HepG2 (cell line): ENCODE measurements around the gene RNPEPL1. TPM values are rescaled to one million over a fixed set of nuclear protein-coding genes. Genes with fewer than 3 reads are reported as not detected.

ENCODE experiments used
- ARID2 ChIP-seq: sonication (generic); formaldehyde crosslinking; IDR thresholded peaks from 2 replicates; pipeline ENCODE4 v1.8.1; 2022; ENCODE audit warnings: mild to moderate bottlenecking, missing genetic modification reagents, borderline replicate concordance
- FOXK2 ChIP-seq: fragments of 450-650 bp; IDR thresholded peaks from 2 replicates; pipeline ENCODE4 v1.6.1; 2016
- HNF4G ChIP-seq, 2 experiments: sonication (generic) in 1 of 2; formaldehyde crosslinking in 1 of 2; IDR thresholded peaks; 2 replicates each; pipeline versions ENCODE4 v1.4.0 to v1.6.1; 2011 to 2020; ENCODE audit warnings: borderline replicate concordance in 2 of 2, low read depth in 2 of 2, mild to moderate bottlenecking in 2 of 2, low read length in 1 of 2, missing genetic modification reagents in 1 of 2, moderate library complexity in 1 of 2
- KLF15 ChIP-seq: sonication (generic); formaldehyde crosslinking; IDR thresholded peaks from 2 replicates; pipeline ENCODE4 v1.8.1; 2023; ENCODE audit warnings: borderline replicate concordance, mild to moderate bottlenecking, inconsistent platforms, missing genetic modification reagents, mixed read lengths
- MEIS2 ChIP-seq: sonication (generic); formaldehyde crosslinking; IDR thresholded peaks from 2 replicates; pipeline ENCODE4 v1.9.0; 2021; ENCODE audit warnings: mild to moderate bottlenecking, missing genetic modification reagents
- POLR2AphosphoS2 ChIP-seq: IDR thresholded peaks from 2 replicates; pipeline ENCODE4 v1.6.1; 2011; ENCODE audit warnings: low read depth, low read length, improper control_type of control experiment
- PPARG ChIP-seq: conservative IDR thresholded peaks from 2 replicates; pipeline ENCODE4 v1.6.1; 2016; ENCODE audit warnings: missing biosample characterization, missing genetic modification reagents
- RARG ChIP-seq: sonication (generic); formaldehyde crosslinking; IDR thresholded peaks from 2 replicates; pipeline ENCODE4 v1.4.0; 2020; ENCODE audit warnings: low read depth, mild to moderate bottlenecking, missing genetic modification reagents
- ZHX1 ChIP-seq: sonication (generic); formaldehyde crosslinking; IDR thresholded peaks from 2 replicates; pipeline ENCODE4 v1.8.1; 2022; ENCODE audit warnings: low read depth, mild to moderate bottlenecking, missing genetic modification reagents
- ZMYM2 ChIP-seq: sonication (generic); formaldehyde crosslinking; IDR thresholded peaks from 2 replicates; pipeline ENCODE4 v1.8.0; 2022; ENCODE audit warnings: mild to moderate bottlenecking, missing genetic modification reagents
- ZNF121 ChIP-seq: sonication (generic); formaldehyde crosslinking; IDR thresholded peaks from 2 replicates; pipeline ENCODE4 v1.5.0; 2020; ENCODE audit warnings: mild to moderate bottlenecking, missing genetic modification reagents
- ZNF138 ChIP-seq: sonication (generic); formaldehyde crosslinking; IDR thresholded peaks from 2 replicates; pipeline ENCODE4 v1.5.0; 2020; ENCODE audit warnings: mild to moderate bottlenecking, low read depth, missing genetic modification reagents
- ZNF143 ChIP-seq: sonication (generic); formaldehyde crosslinking; IDR thresholded peaks from 2 replicates; pipeline ENCODE4 v1.4.0; 2020; ENCODE audit warnings: missing genetic modification reagents
- ZNF230 ChIP-seq: sonication (generic); formaldehyde crosslinking; IDR thresholded peaks from 2 replicates; pipeline ENCODE4 v1.4.0; 2020; ENCODE audit warnings: mild to moderate bottlenecking, missing genetic modification reagents
- ZNF337 ChIP-seq: sonication (generic); formaldehyde crosslinking; IDR thresholded peaks from 2 replicates; pipeline ENCODE4 v1.5.1; 2020; ENCODE audit warnings: missing genetic modification reagents, low read depth, mild to moderate bottlenecking, borderline replicate concordance
- ZNF513 ChIP-seq: sonication (generic); formaldehyde crosslinking; conservative IDR thresholded peaks from 2 replicates; pipeline ENCODE4 v1.5.0; 2020; ENCODE audit warnings: missing genetic modification reagents
- ZNF816 ChIP-seq: sonication (generic); formaldehyde crosslinking; IDR thresholded peaks from 2 replicates; pipeline ENCODE4 v1.8.0; 2022; ENCODE audit warnings: missing genetic modification reagents, mild to moderate bottlenecking, borderline replicate concordance
- polyA plus RNA-seq, 8 experiments: library from polyadenylated mRNA; depleted of rRNA in 3 of 8; stranded (reverse) in 7 of 8; unstranded in 1 of 8; fragments of >200 nt; fragmentation: Illumina TruSeq in 4 of 8; extraction: Trizol in 4 of 8; gene quantifications; 2 replicates each; pipeline versions ENCODE4 v1.2.1 to v1.2.3, GENCODE V29; 2011 to 2016; ENCODE audit warnings: low read depth in 4 of 8, missing spikeins in 1 of 8, mixed read lengths in 1 of 8; ENCODE audit not compliant: insufficient read depth in 1 of 8
- total RNA-seq, 5 experiments: library from RNA; depleted of rRNA; stranded (reverse); fragments of >200 nt; fragmentation: Illumina TruSeq; extraction: Trizol; gene quantifications; 2 replicates each; pipeline ENCODE4 v1.2.3, GENCODE V29; 2016; ENCODE audit warnings: low read depth in 1 of 5
- TF ChIP-seq, protein P1 (sequence below): sonication (generic); formaldehyde crosslinking; IDR thresholded peaks from 2 replicates; pipeline ENCODE4 v1.5.0; 2020; ENCODE audit warnings: mild to moderate bottlenecking, missing genetic modification reagents
- TF ChIP-seq, protein P2 (sequence below): sonication (generic); formaldehyde crosslinking; IDR thresholded peaks from 2 replicates; pipeline ENCODE4 v1.5.0; 2020; ENCODE audit warnings: missing genetic modification reagents
- TF ChIP-seq, protein P3 (sequence below): sonication (generic); formaldehyde crosslinking; IDR thresholded peaks from 2 replicates; pipeline ENCODE4 v1.5.0; 2020; ENCODE audit warnings: missing genetic modification reagents

The RNPEPL1 gene
- total and polyA plus RNA-seq, 2 of the 13 experiments (the other 11 are each of a cell fraction or from before 2014, with no cell fraction given), result 13.0 to 18.0 TPM

- TF ChIP-seq KLF15 (CRISPR knock-in tag) (no peak), ZNF337 (no peak), ZNF138 (CRISPR knock-in tag) (no peak), RARG (CRISPR knock-in tag) (no peak), ARID2 (CRISPR knock-in tag) (no peak), MEIS2 (peak; percentile 28; the same call in 1 of the 2 replicates), FOXK2 (no peak; the same call in 1 of the 2 replicates), ZNF143 (CRISPR knock-in tag) (no peak), PPARG (peak; percentile 82), POLR2AphosphoS2 (no peak), ZNF513 (no peak), ZNF121 (CRISPR knock-in tag) (no peak), ZNF230 (peak; percentile 79), ZHX1 (CRISPR knock-in tag) (peak; percentile 82), HNF4G (IDR thresholded peaks at IDR 0.05; ENCODE audit: borderline replicate concordance, low read depth, low read length) (peak; percentile 65), HNF4G (CRISPR knock-in tag; IDR thresholded peaks at IDR 0.05; ENCODE audit: borderline replicate concordance, low read depth) (peak; percentile 80), ZMYM2 (CRISPR knock-in tag) (no peak), ZNF816 (CRISPR knock-in tag) (no peak; the same call in 1 of the 2 replicates)
- TF ChIP-seq, protein P1, sequence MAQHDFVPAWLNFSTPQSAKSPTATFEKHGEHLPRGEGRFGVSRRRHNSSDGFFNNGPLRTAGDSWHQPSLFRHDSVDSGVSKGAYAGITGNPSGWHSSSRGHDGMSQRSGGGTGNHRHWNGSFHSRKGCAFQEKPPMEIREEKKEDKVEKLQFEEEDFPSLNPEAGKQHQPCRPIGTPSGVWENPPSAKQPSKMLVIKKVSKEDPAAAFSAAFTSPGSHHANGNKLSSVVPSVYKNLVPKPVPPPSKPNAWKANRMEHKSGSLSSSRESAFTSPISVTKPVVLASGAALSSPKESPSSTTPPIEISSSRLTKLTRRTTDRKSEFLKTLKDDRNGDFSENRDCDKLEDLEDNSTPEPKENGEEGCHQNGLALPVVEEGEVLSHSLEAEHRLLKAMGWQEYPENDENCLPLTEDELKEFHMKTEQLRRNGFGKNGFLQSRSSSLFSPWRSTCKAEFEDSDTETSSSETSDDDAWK (CRISPR knock-in tag), result no peak
- TF ChIP-seq, protein P2, sequence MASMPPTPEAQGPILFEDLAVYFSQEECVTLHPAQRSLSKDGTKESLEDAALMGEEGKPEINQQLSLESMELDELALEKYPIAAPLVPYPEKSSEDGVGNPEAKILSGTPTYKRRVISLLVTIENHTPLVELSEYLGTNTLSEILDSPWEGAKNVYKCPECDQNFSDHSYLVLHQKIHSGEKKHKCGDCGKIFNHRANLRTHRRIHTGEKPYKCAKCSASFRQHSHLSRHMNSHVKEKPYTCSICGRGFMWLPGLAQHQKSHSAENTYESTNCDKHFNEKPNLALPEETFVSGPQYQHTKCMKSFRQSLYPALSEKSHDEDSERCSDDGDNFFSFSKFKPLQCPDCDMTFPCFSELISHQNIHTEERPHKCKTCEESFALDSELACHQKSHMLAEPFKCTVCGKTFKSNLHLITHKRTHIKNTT (CRISPR knock-in tag), result no peak
- TF ChIP-seq, protein P3, sequence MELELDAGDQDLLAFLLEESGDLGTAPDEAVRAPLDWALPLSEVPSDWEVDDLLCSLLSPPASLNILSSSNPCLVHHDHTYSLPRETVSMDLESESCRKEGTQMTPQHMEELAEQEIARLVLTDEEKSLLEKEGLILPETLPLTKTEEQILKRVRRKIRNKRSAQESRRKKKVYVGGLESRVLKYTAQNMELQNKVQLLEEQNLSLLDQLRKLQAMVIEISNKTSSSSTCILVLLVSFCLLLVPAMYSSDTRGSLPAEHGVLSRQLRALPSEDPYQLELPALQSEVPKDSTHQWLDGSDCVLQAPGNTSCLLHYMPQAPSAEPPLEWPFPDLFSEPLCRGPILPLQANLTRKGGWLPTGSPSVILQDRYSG, result no peak; the same call in 1 of the 2 replicates
Observed at GRCh38 chr2:240579771-240580614, 11.7 kb downstream of the RNPEPL1 start (continued).
